Ishikawa (cell line): ENCODE results near the gene VAMP5.
A peak's percentile ranks its signal among the peaks of the same experiment; 100 is the strongest.

Source experiments
- EP300 ChIP-seq: IDR thresholded peaks from 2 replicates; pipeline ENCODE4 v1.6.1; 2012; ENCODE audit warnings: borderline replicate concordance
- RAD21 ChIP-seq: IDR thresholded peaks from 2 replicates; pipeline ENCODE4 v1.6.1; 2012; ENCODE audit warnings: low read depth
- TCF12 ChIP-seq: IDR thresholded peaks from 2 replicates; pipeline ENCODE4 v1.6.1; 2012; ENCODE audit warnings: low read depth
- TEAD4 ChIP-seq: IDR thresholded peaks from 2 replicates; pipeline ENCODE4 v1.6.1; 2012
- YY1 ChIP-seq: IDR thresholded peaks from 2 replicates; pipeline ENCODE4 v1.6.1; 2012; ENCODE audit warnings: low read depth
- TF ChIP-seq, protein P1 (sequence below): IDR thresholded peaks from 2 replicates; pipeline ENCODE4 v1.6.1; 2012
- TF ChIP-seq, protein P2 (sequence below): IDR thresholded peaks from 2 replicates; pipeline ENCODE4 v1.6.1; 2012; ENCODE audit warnings: low read depth, mild to moderate bottlenecking

DNA sequence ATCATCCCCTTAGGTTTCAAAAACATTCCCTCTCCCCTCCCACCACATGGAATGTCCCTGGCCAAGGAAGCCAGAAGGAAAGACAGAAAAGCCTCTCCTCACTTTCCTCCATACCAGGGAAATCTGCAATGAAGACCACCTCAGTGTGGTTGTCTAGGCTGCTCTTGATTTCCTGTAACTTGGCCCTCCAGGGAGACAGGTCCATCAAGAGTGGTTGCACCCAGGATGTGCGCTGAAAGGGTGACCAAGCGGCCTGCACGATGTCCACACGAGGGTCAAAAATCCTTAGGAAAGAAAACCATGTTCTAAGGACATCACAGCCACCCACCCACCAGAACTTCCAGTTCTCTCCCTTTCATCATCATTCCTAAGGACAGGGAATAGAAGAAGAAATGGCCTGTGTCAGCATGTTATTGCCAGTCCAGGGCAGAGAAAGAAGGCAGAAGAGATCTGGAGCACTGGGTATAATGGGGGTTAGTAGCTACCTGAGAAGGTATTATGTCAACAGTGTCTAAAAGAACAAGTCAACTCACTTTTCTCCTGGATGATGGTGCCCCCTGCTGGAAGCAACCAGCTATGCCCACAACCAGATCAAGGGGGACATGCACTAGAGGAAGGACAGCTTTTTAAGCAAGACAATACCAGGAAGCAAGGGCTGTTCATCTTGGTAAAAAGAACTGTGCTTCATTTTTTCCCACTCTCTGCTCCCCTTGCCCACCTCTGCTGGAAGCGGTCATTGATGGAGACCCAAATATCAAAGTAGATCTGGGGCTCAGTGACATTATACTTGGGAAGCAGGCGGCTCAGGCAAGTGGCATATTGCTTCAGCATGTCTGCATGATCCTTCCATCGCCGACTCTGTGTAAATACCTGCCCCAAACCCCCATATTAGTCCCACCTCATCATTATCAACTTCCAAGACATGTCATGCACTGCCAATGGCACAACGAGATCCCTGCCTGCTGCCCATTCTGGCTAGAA lies 32.2 kb upstream of the VAMP5 start:
- peak; percentile 89 for TF ChIP-seq RAD21
- TF ChIP-seq TEAD4 = no peak
- TF ChIP-seq EP300 = no peak
- TF ChIP-seq, protein P1, sequence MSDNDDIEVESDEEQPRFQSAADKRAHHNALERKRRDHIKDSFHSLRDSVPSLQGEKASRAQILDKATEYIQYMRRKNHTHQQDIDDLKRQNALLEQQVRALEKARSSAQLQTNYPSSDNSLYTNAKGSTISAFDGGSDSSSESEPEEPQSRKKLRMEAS = no peak
- no peak for TF ChIP-seq YY1
- TF ChIP-seq, protein P2, sequence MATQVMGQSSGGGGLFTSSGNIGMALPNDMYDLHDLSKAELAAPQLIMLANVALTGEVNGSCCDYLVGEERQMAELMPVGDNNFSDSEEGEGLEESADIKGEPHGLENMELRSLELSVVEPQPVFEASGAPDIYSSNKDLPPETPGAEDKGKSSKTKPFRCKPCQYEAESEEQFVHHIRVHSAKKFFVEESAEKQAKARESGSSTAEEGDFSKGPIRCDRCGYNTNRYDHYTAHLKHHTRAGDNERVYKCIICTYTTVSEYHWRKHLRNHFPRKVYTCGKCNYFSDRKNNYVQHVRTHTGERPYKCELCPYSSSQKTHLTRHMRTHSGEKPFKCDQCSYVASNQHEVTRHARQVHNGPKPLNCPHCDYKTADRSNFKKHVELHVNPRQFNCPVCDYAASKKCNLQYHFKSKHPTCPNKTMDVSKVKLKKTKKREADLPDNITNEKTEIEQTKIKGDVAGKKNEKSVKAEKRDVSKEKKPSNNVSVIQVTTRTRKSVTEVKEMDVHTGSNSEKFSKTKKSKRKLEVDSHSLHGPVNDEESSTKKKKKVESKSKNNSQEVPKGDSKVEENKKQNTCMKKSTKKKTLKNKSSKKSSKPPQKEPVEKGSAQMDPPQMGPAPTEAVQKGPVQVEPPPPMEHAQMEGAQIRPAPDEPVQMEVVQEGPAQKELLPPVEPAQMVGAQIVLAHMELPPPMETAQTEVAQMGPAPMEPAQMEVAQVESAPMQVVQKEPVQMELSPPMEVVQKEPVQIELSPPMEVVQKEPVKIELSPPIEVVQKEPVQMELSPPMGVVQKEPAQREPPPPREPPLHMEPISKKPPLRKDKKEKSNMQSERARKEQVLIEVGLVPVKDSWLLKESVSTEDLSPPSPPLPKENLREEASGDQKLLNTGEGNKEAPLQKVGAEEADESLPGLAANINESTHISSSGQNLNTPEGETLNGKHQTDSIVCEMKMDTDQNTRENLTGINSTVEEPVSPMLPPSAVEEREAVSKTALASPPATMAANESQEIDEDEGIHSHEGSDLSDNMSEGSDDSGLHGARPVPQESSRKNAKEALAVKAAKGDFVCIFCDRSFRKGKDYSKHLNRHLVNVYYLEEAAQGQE = no peak
- no peak for TF ChIP-seq TCF12
